Measurements from ENCODE around the gene BLCAP.
"Not testable (repeated sequence)": the region's sequence is repeated elsewhere in the genome, so short reads cannot be mapped to it uniquely, and the experiment has no call there.

The BLCAP gene

DNA sequence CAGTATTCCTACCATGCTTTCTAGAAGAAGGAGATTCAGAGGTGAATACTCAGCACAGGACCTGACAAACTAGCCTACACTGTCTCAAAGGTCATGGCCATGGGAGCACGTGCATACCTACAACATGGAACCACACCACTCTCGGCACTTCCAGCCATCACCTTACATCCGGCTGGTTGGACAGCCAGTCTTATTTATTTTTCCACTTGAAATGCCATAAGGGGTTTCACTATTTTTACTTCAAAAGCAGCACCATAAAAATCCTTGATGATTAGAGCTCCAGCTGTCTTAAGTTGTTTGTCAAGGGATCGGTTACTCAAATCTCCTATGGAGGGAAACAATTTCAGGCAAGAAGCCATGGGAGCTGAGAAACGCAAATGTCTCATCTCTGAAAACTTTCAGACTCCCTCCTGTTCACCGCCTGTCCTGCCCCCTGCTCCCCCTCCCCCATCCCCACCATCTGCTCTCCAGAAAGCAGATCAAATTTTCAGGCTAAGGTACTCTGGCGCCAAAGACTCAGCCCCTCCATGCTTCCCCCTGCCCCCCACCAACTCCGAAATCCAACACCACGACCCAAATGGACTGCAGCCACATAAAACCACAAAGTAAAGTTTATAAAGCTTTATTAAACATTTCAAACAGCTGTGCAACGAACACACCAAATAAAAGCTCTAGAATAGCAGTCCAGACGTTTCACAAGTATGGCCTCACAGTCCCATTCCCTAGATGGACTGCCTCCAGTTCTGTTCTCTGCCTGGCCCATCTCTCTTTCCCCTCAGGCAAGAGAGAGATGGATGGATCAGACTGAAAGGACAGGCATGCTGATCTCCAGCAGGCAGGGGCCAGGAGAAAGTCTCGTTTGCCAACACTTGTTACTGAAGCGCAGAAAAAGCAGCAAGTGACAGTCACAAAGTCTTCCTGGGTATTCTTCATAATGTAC lies 10.6 kb downstream of the BLCAP start:
- DNase-seq (ENCODE audit: low spot score), result no peak

DNA sequence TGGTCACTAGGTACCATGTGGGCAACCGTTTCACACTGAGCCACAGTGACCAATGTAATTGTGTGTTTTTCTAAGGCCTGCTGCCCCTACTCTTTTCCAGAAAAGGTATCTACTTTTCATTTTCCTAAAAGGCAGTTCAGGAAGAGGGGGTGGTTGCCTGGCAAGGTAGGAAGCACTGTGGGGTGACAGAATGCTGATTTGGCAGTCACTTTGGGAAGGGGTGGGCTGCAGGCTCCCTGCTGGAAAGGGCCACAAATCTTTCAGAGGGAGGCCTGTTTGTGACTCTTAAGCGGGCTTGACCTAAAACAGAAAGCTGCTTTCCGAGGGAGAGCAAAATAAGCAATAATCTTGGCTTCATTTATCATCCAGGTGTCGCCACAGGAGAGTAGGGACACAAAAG lies 11.8 kb downstream of the BLCAP start:
- DNase-seq (ENCODE audit: low spot score), result no peak

DNA sequence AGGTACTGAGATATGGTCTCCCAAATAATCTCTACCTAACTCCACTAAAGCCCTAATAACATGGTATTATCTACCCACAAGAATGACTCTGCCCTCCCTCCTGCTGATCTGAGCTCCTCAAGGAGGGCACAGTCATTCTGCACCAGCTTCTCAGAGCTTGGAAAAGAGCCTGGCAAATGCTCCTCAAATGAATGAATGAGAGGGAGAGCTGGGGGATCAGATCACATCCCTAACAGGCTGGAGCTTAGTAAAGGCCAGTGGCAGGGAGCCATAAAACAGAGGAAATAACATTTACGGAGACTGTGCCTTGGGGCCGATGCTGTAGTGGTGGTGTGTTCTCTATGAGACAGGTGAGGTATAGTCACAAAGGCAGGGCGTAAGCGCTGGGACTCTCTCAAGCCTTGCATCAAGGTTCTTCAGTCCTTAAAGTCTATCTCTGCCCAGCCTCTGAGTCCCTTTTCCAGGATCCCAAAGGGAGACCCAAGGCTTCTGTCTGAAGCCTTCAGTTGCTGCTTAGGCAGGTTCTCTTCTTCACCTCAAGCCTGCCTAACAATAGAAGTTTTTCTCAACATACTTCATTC lies 13.8 kb downstream of the BLCAP start:
- DNase-seq (ENCODE audit: low spot score), result no peak

DNA sequence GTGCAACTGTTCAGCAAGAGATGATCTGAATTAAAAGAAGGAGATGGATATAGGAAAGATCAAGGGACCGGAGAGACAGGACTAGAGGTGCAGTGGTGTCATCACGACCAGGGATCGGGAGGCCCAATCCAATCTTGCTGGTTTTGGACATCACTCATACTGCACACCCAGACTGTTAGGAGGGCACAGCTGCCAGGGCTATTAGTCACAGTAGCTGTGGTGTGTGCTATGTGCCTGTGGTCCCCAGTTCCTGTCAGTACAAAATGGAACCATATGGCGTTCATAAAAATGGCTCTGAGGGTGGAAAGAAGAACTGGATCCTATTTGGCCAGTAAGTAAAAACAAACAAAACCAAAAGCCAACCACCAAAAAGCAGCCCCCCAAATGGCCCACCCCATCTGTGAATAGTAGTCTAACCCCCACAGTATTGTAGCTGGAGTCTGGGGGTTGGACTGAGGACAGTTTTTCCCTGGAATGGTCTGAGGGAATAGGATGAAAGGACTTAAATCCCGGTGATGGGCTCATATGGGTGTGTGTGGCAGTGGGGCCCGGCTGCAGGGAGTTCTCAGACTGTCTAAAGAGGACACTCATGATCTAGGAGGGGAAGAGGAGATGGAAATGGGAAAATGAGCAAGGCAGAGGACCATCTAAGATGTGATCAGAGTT lies 15.9 kb downstream of the BLCAP start:
- no peak for DNase-seq (ENCODE audit: low spot score)

DNA sequence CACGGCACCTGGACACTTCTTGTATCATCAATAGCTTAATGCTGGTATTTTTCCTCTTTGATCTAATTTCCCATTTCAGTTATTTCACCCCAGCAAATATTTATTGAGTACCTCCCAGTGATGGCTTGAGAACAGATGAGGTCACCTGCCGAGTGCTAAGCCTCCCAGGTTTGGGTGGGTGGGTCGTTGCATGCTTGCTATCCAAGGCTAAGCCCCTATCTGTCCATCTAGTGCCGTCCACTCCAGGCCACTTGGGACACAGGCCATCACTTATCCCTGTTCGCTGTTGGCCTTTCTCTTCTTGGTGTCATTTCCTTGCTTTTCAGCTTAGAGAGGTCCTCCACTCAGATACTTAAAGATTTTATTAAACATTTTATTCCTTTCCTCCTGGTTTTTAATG lies 17.4 kb downstream of the BLCAP start:
- no peak for DNase-seq (ENCODE audit: low spot score)

DNA sequence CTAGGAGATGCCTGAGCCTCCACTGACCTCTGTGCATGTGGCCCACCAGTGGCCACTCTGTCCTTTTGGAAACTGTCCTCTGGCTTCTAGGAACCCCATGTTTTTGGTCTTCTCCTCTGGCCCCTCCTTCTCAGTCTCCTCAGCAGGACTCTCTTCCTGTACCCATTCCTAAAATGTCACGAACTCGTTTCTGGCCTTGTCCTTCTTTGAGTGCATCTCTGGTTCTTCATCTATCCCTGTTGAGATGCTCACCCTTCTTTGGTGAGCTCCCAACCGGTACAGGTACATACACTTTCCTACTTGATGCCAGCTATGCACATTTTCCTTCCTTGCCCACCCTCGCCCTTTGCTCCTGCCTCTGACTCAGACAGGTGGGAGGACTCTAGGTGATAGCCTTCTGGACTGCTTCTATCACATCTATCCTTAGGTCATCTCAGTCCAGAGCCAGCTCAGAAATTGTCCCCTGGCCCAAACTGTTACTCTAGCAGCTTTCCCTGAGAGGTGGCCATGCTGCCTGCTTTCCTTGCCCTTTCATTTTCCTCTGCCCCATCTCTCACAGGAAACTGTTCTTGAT lies 21.4 kb downstream of the BLCAP start:
- no peak for DNase-seq (ENCODE audit: low spot score)

DNA sequence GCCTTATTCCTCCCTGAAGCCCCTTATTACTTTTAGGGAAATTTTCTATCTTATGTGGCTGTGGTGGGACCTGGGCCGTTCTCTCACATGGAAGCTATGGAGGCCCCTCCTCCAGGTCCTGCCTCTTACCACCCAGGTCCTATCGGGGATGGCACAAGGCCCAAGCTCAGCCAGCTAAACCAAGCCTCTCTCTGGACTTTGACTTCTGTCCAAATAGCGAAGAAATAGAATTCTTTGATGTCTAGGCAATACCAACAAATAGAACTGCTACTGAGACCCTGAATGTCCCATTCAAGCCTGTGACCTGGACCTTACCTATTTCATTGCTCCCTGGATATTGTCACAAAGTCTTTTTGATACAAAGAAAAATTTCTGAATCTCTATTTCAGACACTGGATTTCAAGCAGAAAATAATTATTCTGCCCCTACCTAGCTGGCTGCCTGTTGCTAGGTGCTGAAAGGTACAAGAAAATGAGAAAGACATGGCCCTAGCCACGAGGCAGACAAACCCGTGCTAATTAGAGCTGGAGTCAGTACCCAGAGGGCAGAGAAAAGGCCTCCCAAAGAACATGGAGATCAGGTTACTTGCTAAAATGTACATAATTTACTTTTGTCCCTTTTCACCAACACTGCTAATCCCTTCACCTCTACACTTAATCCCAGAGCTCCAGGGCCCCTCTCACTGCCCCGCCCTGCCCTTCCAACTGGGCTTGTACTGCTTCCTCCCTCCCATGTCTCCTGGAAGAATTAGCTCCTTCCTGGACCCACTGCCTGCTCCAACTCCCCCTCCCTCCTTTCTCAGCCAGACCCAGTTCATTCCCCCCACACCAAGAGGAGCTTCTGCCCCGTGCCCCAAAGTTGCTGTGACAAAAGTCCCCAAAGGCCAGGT lies 22.2 kb downstream of the BLCAP start:
- no peak for DNase-seq (ENCODE audit: low spot score)

DNA sequence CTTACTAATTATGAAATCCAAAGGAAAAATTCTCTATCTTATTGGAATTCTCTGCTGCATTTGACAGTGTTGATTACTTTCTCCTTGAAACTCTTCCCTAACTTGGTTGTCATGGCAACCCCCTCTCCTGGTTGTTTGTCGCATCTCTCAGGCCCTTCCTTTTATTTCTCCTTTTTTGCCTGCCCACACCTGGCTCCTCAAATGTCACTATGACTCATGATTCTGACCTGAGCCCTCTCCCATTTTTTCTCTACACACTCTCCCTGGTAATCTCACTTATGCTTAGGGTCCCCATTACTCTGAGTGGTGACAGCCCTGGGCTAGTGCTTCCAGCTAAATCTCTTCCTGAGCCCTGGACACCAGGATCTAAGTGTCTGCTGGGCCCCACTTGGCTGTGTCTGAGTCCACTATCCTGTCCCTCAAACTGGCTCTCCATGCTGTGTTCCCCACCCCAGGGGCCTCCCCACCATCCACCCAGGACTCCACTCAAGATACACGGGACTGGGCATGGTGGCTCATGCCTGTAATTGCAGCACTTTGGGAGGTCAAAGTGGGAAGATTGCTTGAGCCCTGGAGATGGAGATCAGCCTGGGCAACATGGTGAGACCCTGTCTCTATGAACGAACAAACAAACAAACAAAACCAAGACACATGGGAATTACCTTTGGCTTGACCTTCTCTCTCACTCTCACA lies 23.1 kb downstream of the BLCAP start:
- DNase-seq (ENCODE audit: low spot score), result no peak

DNA sequence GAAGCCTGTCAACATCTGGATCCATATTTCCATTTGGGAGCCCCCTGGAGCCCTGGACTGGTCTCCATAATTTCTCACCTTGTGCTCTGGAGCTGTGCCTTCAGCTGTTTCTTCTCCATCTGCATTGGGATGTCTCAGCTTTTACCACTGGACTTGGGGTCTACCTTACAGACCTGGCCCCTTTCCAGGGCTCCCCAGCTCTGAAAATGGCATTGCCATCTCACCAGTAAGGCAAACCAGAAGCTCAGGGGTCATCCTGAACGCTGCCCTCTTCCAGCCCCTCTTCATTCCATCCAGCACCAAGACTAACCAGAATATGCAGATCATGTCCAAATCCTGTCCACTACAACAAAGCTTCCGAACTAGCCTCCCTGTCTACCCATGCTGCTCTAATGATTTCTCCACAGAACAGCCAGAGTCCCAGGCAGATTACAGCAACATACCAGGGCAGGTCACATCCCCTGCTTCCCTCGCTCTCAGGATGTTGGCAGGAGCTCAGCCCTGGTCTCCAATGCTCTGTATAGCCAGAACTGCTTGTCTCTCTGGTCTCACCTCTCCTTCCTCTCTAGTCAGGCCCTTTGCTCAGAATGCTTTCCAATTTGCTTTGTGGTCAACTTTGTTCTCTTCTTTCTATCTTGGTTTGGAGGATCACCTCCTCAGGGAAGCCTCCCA lies 24.3 kb downstream of the BLCAP start:
- no peak for DNase-seq (ENCODE audit: low spot score)

DNA sequence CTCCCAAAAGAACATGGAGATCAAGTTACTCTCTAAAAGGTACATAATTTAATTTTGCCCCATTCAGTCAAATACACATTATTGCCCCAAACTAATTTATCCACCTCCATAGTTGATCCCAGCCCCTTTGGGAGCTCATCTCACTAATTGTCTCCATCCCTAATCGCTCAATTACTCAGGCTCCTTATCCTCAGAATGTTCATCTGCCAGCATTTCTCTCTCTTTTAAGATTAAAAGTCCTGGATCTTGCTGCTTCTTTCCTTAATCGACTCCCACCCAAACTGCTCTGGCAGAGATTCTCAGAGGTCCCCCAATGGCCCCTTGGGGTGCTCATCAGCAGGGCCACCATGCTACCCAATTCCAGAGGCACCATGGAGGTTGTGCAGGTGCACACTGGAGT lies 25.0 kb downstream of the BLCAP start:
- no peak for DNase-seq (ENCODE audit: low spot score)

DNA sequence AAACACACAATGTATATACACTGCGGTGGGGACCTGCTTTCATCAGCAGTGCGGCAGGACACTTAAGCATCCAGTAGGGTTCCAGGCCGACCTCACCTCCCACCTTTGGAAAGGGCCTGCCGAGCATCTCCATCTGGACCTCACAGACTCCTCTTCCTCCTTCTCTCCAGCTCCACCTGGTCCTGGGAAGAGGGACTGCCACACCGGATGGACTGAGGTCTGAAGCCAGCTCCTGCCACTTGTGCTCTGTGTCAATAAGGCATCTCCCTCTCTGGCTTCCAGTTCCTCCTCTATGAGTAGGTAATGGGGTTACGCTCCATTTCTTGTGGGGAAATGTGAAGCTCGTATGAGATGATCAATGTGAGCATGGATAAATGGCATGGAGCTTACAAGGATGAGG lies 25.7 kb downstream of the BLCAP start:
- no peak for DNase-seq (ENCODE audit: low spot score)

DNA sequence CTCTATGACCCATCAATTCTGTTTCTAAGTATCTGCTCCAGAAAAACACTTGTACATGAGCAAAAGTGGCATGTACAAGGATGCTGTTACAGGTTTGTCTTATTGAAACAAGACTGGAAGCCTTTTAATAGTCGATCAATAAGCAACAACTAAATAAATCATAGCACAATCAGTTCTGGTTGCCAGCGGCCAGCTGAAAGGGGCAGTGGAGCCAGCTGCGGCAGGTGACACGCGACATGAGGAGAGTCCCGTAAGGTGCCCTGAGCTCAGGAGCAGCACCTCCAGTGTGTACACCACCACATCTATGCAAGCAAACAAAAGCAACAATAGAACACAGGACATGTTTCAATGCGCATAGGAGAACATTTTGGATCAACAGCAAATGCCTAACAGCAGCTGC lies 27.4 kb downstream of the BLCAP start:
- no peak for DNase-seq (ENCODE audit: low spot score)

DNA sequence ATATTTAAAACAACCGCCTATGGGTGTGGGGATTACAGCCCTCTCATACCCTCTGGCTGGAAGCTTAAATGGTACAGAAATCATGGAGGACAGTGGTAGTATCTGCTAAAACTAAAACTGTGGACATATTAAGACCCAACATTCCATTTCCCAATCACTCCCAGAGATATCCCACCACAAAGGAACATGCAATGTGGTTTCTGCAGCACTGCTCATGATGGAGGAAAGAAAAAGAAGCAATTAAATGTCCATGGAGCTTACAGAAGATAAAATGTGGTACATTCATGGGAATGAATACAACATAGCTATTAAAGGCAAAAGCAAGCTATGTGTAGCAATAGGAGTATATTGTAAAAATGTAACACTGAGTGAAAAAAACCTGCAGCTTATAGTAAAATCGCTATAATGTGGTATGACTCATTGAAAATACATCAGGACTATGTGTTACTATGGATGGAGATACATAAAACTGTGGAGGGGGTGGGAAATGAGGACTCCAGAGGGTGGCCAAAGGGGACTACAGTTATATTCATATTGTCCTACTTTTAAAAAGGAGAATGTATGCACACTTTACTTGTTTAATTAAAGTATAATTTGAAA lies 29.5 kb downstream of the BLCAP start:
- no peak for DNase-seq (ENCODE audit: low spot score)

DNA sequence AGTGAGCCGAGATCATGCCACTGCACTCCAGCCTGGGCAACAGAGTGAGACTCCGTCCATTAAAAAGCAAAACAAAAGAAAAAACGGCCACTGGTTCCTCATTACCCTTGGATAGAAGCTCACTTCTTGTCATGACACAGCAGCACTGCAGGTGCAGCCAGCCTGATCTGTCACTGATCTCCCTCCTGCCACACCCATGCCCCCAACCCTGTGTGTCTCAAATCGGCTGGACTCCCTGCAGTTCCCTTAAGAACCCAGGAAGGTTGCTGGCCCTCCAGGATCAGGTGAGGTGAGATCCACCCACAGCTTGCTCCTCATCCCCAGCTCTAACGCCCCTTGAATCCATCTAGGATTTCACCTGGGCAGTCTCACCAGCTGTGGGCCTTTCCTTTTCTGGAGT lies 32.9 kb downstream of the BLCAP start:
- no peak for DNase-seq (ENCODE audit: low spot score)

DNA sequence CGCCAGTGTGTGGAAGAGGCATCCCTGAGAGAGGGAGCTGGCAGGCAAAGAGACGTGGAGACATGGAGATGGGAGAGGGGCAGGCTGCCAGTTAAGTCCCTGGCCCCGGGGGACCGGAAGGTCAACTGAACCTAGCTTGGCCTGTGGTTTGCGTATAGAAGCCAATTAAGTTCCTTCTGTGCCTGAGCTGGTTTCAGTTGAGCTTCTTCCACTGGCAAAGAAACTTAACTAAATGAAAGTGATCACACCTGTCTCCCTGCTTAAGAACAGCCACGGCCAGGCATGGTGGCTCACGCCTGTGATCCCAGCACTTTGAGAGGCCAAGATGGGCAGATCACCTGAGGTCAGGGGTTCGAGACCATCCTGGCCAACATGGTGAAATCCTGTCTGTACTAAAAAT lies 33.4 kb downstream of the BLCAP start:
- no peak for DNase-seq (ENCODE audit: low spot score)

DNA sequence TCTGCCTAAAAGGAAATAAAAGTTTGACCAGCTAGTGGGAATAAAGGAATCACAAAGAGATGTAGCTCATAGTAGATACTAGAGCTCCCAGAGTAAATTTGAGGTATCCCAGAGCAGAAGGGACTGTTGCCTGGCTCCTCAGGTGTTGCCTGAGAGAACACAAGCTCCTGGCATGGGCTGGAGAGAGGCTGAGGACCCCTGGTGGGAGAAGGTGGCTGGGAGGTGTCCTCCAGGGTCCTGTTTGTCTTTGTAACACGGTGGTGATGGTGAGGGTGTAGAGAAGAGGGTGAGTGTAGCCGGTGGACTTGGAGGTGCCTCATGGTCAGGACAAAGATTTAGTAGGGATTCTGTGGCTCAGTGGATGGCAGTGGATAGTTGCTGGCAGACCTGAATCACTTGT lies 34.7 kb downstream of the BLCAP start:
- DNase-seq (ENCODE audit: low spot score), result no peak

DNA sequence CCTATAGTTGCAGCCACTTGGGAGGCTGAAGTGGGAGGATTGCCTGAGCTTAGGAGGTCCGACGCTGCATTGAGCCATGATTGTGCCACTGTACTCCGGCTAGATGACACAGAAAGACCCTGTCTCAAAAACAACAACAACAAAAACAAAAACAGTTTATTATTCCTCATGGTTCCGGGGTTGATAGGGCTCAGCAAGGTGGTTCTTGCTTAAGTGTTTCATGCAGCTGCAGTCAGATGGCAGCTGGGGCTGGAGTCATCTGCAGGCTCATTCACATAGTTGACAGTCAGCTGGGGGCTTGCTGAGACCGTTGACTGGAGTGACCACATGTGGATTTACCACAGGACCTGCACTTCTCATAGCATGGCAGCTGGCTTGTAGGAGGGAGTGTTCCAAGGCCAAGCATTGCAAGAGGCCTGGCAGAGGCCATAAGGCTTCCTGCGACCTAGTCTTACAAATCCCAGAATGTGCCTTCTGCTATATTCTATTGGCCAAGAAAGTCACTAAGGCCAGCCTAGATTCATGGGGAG lies 35.5 kb downstream of the BLCAP start:
- DNase-seq (ENCODE audit: low spot score), result no peak

DNA sequence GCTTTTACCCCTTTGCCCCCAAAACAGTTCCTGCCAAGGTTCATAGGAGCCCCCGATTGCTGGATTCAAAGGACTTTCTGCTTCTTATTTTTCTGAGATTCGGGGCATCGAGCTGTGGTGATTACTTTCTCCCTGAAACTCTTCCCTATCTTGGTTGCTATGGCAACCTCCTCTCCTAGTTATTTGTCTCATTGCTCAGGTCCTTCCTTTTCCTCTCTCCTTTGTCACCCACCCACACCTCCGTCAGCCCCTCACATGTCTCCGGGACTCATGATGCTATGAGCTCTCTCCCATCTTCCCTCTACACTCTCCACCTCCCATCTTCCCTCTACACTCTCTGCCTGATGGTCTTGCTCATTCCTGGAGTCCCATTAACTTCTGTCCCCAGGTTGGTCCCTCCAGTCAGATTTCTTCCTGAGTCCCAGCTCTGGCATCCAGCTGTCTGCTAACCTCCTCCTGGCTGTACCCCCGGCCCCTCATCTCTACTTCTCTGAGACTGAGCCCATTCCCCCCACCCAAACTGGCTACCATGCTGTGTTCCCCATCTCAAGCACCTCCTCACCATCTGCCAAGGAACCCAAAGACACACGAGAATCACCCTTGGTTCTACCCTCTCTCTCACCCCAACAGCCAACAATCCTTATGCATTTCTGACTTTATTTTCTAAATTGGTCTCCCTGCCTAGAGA lies 36.9 kb downstream of the BLCAP start:
- no peak for DNase-seq (ENCODE audit: low spot score)

DNA sequence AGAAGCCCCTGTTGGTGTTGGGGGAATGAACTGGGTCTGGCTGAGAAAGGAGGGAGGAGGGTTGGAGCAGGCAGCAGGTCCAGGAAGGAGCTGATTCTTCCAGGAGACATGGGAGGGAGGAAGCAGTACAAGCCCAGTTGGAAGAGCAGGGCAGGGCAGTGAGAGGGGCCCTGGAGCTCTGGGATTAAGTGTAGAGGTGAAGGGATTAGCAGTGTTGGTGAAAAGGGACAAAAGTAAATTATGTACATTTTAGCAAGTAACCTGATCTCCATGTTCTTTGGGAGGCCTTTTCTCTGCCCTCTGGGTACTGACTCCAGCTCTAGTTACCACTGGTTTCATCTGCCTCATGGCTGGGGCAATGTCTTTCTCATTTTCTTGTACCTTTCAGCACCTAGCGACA lies 41.5 kb downstream of the BLCAP start:
- not testable (repeated sequence) for DNase-seq (ENCODE audit: low spot score)
